ENCODE data around the gene SETD4.

Gene SETD4

GRCh38 chr21:36034211-36034913 is 26.0 kb downstream of the SETD4 start:
- H3K4me1 ChIP-seq (ENCODE audit: control insufficient read depth, insufficient read depth, low read length), result no peaks in the 10 kb centered on the region
- H3K4me3 ChIP-seq (ENCODE audit: insufficient read depth, low read depth, low read length), result no peak overlapping the region
- peaks cover 5% of the 10 kb centered on the region for H3K36me3 ChIP-seq (ENCODE audit: control insufficient read depth, insufficient read depth, low read length)
- no peaks in the 10 kb centered on the region for H3K9me3 ChIP-seq (ENCODE audit: control insufficient read depth, low read length)
- no peak overlapping the region for H3K27ac ChIP-seq (ENCODE audit: insufficient read depth, low read depth, low read length, poor library complexity, severe bottlenecking)
- WGBS, 2 experiments, result 87% methylated on average over 16 of the region's 16 CpGs
- no peaks in the 10 kb centered on the region for H3K27me3 ChIP-seq (ENCODE audit: control insufficient read depth, insufficient read depth, low read length, poor library complexity, severe bottlenecking)

- Histone ChIP-seq H3K9me3 (ENCODE audit: control insufficient read depth, low read length) (no peaks in the 10 kb centered on the region), H3K4me3 (ENCODE audit: insufficient read depth, low read depth, low read length) (no peak overlapping the region), H3K27me3 (ENCODE audit: control insufficient read depth, insufficient read depth, low read length, poor library complexity, severe bottlenecking) (no peaks in the 10 kb centered on the region), H3K4me1 (ENCODE audit: control insufficient read depth, insufficient read depth, low read length) (no peaks in the 10 kb centered on the region), H3K36me3 (ENCODE audit: control insufficient read depth, insufficient read depth, low read length) (peaks cover 5% of the 10 kb centered on the region), H3K27ac (ENCODE audit: insufficient read depth, low read depth, low read length, poor library complexity, severe bottlenecking) (no peak overlapping the region)
- WGBS, 2 experiments, result 95% methylated on average over 25 to 27 of the region's 28 CpGs
Observed at GRCh38 chr21:36032647-36033406, 27.5 kb downstream of the SETD4 start.

- no peaks in the 10 kb centered on the region for H3K4me1 ChIP-seq (ENCODE audit: control insufficient read depth, insufficient read depth, low read length)
- no peak overlapping the region for H3K4me3 ChIP-seq (ENCODE audit: insufficient read depth, low read depth, low read length)
- peaks cover 2% of the 10 kb centered on the region for H3K36me3 ChIP-seq (ENCODE audit: control insufficient read depth, insufficient read depth, low read length)
- no peaks in the 10 kb centered on the region for H3K9me3 ChIP-seq (ENCODE audit: control insufficient read depth, low read length)
- 85 to 88% methylated on average over 16 of the region's 16 CpGs for WGBS, 2 experiments
- no peaks in the 10 kb centered on the region for H3K27me3 ChIP-seq (ENCODE audit: control insufficient read depth, insufficient read depth, low read length, poor library complexity, severe bottlenecking)
- H3K27ac ChIP-seq (ENCODE audit: insufficient read depth, low read depth, low read length, poor library complexity, severe bottlenecking), result no peak overlapping the region
Observed at GRCh38 chr21:36030581-36031189, 29.6 kb downstream of the SETD4 start.

DNA sequence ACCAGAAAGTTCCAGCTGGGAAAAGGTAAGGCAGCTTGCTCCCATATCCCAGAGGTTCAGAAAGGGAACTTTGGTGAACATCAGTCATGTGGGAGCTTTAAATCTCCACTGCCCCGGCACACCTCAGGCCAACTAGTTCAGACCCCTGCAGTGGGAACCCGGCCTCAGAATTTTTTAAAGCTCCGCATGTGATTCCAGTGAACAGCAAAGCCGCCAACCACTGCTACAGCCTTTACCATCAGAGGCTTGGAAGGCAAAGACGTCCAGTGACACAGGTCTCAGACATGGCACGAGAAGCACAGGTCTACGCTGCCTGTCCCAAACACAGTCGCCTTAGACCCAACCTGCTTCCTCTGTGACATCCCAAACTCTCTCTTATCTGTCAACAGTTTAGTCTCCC is 31.0 kb downstream of the SETD4 start:
- Histone ChIP-seq H3K27me3 (ENCODE audit: control insufficient read depth, insufficient read depth, low read length, poor library complexity, severe bottlenecking) (no peaks in the 10 kb centered on the region), H3K4me3 (ENCODE audit: insufficient read depth, low read depth, low read length) (no peak overlapping the region), H3K4me1 (ENCODE audit: control insufficient read depth, insufficient read depth, low read length) (no peaks in the 10 kb centered on the region), H3K27ac (ENCODE audit: insufficient read depth, low read depth, low read length, poor library complexity, severe bottlenecking) (no peak overlapping the region), H3K9me3 (ENCODE audit: control insufficient read depth, low read length) (no peaks in the 10 kb centered on the region), H3K36me3 (ENCODE audit: control insufficient read depth, insufficient read depth, low read length) (no peaks in the 10 kb centered on the region)
- WGBS, 2 experiments, result 95% methylated on average over 8 of the region's 8 CpGs

DNA sequence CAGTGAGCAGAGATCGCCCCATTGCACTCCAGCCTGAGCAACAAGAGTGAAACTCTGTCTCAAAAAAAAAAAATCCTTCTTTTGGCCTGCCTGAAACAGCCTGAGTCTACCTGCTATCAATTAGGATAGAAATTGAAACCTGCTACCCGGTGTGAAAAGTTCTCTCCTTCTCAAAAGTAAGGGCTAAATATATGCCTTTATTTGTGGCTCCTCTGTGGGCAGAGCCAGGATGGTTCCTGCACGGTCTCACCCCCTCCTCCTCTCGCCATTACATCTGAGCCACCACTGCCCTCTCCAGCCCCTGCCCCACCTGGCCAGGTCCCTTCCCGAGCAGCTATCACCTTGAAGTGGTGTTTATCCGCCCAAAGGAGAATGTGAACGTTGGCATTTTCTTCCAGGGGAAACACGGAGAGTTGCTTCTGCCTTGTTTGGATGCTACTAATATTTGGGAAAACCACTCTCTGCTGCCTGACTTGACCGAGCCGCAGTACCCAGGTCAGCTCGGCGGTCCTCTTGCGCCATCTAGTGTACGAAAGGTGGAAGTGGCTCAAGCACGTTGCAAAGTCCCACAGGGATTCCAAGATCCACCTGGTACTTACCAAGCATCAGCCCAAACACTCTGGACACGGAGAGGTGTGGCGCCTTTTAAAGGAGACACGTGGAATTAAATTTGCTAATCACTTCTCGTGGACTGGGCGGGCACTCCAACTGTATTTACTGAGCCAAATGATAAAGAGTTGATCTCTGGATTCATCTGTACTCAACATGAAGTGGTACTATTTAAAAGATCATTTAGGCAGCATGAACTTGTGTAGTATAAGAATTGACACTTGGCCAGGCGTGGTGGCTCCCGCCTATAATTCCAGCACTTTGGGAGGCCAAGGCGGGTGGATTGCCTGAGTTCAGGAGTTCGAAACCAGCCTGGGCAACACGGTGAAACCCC is 31.9 kb downstream of the SETD4 start:
- H3K36me3 ChIP-seq (ENCODE audit: control insufficient read depth, insufficient read depth, low read length), result no peaks in the 10 kb centered on the region
- H3K9me3 ChIP-seq (ENCODE audit: control insufficient read depth, low read length), result no peaks in the 10 kb centered on the region
- H3K27me3 ChIP-seq (ENCODE audit: control insufficient read depth, insufficient read depth, low read length, poor library complexity, severe bottlenecking), result no peaks in the 10 kb centered on the region
- H3K4me3 ChIP-seq (ENCODE audit: insufficient read depth, low read depth, low read length), result no peak overlapping the region
- 30 to 32% methylated on average over 25 of the region's 25 CpGs for WGBS, 2 experiments
- H3K4me1 ChIP-seq (ENCODE audit: control insufficient read depth, insufficient read depth, low read length), result no peaks in the 10 kb centered on the region
- no peak overlapping the region for H3K27ac ChIP-seq (ENCODE audit: insufficient read depth, low read depth, low read length, poor library complexity, severe bottlenecking)

DNA sequence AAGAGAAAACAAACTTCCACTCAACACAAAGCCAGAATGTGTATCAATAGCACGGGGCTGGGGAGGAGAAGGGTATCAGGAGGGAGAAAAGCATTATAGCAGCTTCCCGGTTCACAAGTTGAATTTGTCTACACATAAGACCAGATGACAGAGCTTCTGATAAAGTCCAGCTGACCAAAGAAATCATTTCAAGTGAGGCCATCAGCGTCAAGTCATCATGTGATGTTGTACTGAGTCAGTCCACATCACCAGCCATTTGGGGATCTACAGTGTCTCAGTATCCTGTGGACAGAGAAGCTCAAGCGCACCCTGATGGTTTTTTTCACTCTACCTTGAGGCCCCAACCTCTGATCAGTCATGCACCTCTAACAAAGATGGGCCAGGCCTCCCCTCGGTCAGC is 33.0 kb downstream of the SETD4 start:
- H3K27ac ChIP-seq (ENCODE audit: insufficient read depth, low read depth, low read length, poor library complexity, severe bottlenecking), result no peak overlapping the region
- 91 to 93% methylated on average over 5 of the region's 5 CpGs for WGBS, 2 experiments
- H3K4me3 ChIP-seq (ENCODE audit: insufficient read depth, low read depth, low read length), result no peak overlapping the region
- H3K4me1 ChIP-seq (ENCODE audit: control insufficient read depth, insufficient read depth, low read length), result no peaks in the 10 kb centered on the region
- no peaks in the 10 kb centered on the region for H3K9me3 ChIP-seq (ENCODE audit: control insufficient read depth, low read length)
- no peaks in the 10 kb centered on the region for H3K36me3 ChIP-seq (ENCODE audit: control insufficient read depth, insufficient read depth, low read length)
- no peaks in the 10 kb centered on the region for H3K27me3 ChIP-seq (ENCODE audit: control insufficient read depth, insufficient read depth, low read length, poor library complexity, severe bottlenecking)

- Histone ChIP-seq H3K9me3 (ENCODE audit: control insufficient read depth, low read length) (no peaks in the 10 kb centered on the region), H3K4me3 (ENCODE audit: insufficient read depth, low read depth, low read length) (no peak overlapping the region), H3K27me3 (ENCODE audit: control insufficient read depth, insufficient read depth, low read length, poor library complexity, severe bottlenecking) (no peaks in the 10 kb centered on the region), H3K36me3 (ENCODE audit: control insufficient read depth, insufficient read depth, low read length) (no peaks in the 10 kb centered on the region), H3K27ac (ENCODE audit: insufficient read depth, low read depth, low read length, poor library complexity, severe bottlenecking) (no peak overlapping the region), H3K4me1 (ENCODE audit: control insufficient read depth, insufficient read depth, low read length) (no peaks in the 10 kb centered on the region)
- 93 to 94% methylated on average over 8 of the region's 8 CpGs for WGBS, 2 experiments
Observed at GRCh38 chr21:36024782-36025181, 35.5 kb downstream of the SETD4 start.

- Histone ChIP-seq H3K36me3 (ENCODE audit: control insufficient read depth, insufficient read depth, low read length) (no peaks in the 10 kb centered on the region), H3K27me3 (ENCODE audit: control insufficient read depth, insufficient read depth, low read length, poor library complexity, severe bottlenecking) (no peaks in the 10 kb centered on the region), H3K9me3 (ENCODE audit: control insufficient read depth, low read length) (no peaks in the 10 kb centered on the region), H3K27ac (ENCODE audit: insufficient read depth, low read depth, low read length, poor library complexity, severe bottlenecking) (no peak overlapping the region), H3K4me3 (ENCODE audit: insufficient read depth, low read depth, low read length) (no peak overlapping the region), H3K4me1 (ENCODE audit: control insufficient read depth, insufficient read depth, low read length) (no peaks in the 10 kb centered on the region)
- WGBS, 2 experiments, result 90 to 93% methylated on average over 2 to 3 of the region's 3 CpGs
Observed at GRCh38 chr21:36023092-36023480, 37.2 kb downstream of the SETD4 start.

DNA sequence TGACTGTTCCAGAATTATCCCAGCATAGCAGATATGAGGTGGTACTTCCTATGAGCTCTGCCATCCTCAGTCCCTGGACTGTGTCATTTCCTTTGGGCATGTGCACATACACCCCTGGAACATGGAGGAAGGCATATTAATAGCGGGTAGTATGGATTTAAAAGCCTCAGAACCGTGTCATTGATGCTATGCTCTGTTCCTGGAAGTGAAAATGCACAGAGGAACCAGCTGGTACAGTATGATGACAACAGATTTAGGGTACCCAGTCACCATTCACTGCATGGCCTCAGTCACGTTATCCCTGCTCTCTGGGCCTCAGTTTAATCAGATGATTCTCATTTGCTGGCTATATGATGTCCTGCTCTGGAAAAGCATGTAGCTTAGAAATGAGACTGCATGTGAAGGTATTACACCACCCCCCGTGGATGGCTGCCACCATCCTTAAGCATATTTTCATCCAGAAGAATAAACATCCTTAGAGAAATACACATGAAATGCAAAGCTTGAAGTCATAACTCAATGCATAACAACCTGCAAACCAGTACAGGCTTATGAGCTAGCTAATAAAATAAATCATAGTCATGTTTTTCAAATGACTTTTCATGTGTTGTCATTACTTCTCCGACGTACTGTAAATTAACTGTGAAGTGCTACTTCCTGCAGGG is 37.8 kb downstream of the SETD4 start:
- no peaks in the 10 kb centered on the region for H3K36me3 ChIP-seq (ENCODE audit: control insufficient read depth, insufficient read depth, low read length)
- H3K27me3 ChIP-seq (ENCODE audit: control insufficient read depth, insufficient read depth, low read length, poor library complexity, severe bottlenecking), result no peaks in the 10 kb centered on the region
- no peak overlapping the region for H3K4me3 ChIP-seq (ENCODE audit: insufficient read depth, low read depth, low read length)
- H3K4me1 ChIP-seq (ENCODE audit: control insufficient read depth, insufficient read depth, low read length), result no peaks in the 10 kb centered on the region
- 93% methylated on average over 4 to 6 of the region's 6 CpGs for WGBS, 2 experiments
- H3K27ac ChIP-seq (ENCODE audit: insufficient read depth, low read depth, low read length, poor library complexity, severe bottlenecking), result no peak overlapping the region
- no peaks in the 10 kb centered on the region for H3K9me3 ChIP-seq (ENCODE audit: control insufficient read depth, low read length)
